ENCODE measurements around the gene TMEM132E.

The TMEM132E gene

GRCh38 chr17:34673516-34673915, 94.1 kb downstream of the TMEM132E start:
- H3K4me3 ChIP-seq (ENCODE audit: low read length): no peak overlapping the region
- no peak for DNase-seq (ENCODE audit: low read depth, low spot score)

GRCh38 chr17:34673995-34674890, 94.9 kb downstream of the TMEM132E start:
- no peak for DNase-seq (ENCODE audit: low read depth, low spot score)
- no peak overlapping the region for H3K4me3 ChIP-seq (ENCODE audit: low read length)

GRCh38 chr17:34675143-34675542, 95.8 kb downstream of the TMEM132E start:
- no peak overlapping the region for H3K4me3 ChIP-seq (ENCODE audit: low read length)
- no peak for DNase-seq (ENCODE audit: low read depth, low spot score)

GRCh38 chr17:34675605-34676004, 96.2 kb downstream of the TMEM132E start:
- no peak for DNase-seq (ENCODE audit: low read depth, low spot score)
- H3K4me3 ChIP-seq (ENCODE audit: low read length): no peak overlapping the region

- DNase-seq (ENCODE audit: low read depth, low spot score): no peak
- H3K4me3 ChIP-seq (ENCODE audit: low read length): no peak overlapping the region
Measured at GRCh38 chr17:34680151-34680550, 100.8 kb downstream of the TMEM132E start.

- DNase-seq (ENCODE audit: low read depth, low spot score): no peak
- H3K4me3 ChIP-seq (ENCODE audit: low read length): no peak overlapping the region
Measured at GRCh38 chr17:34682305-34682704, 102.9 kb downstream of the TMEM132E start.

GRCh38 chr17:34683390-34683789, 104.0 kb downstream of the TMEM132E start:
- no peak for DNase-seq (ENCODE audit: low read depth, low spot score)
- no peak overlapping the region for H3K4me3 ChIP-seq (ENCODE audit: low read length)

Measured in Jurkat, Clone E6-1 (cell line).